HG03135 (cell line): ENCODE results near the gene PEX1.
"Not testable (repeated sequence)": the region's sequence is repeated elsewhere in the genome, so short reads cannot be mapped to it uniquely, and the experiment has no call there.

Experiments used
- ATAC-seq: cut with Tn5 transposase; IDR thresholded peaks from one replicate; pipeline ENCODE4 v1.9.1; 2021; ENCODE audit warnings: mild to moderate bottlenecking, moderate library complexity; ENCODE audit not compliant: unreplicated experiment

PEX1 gene

DNA sequence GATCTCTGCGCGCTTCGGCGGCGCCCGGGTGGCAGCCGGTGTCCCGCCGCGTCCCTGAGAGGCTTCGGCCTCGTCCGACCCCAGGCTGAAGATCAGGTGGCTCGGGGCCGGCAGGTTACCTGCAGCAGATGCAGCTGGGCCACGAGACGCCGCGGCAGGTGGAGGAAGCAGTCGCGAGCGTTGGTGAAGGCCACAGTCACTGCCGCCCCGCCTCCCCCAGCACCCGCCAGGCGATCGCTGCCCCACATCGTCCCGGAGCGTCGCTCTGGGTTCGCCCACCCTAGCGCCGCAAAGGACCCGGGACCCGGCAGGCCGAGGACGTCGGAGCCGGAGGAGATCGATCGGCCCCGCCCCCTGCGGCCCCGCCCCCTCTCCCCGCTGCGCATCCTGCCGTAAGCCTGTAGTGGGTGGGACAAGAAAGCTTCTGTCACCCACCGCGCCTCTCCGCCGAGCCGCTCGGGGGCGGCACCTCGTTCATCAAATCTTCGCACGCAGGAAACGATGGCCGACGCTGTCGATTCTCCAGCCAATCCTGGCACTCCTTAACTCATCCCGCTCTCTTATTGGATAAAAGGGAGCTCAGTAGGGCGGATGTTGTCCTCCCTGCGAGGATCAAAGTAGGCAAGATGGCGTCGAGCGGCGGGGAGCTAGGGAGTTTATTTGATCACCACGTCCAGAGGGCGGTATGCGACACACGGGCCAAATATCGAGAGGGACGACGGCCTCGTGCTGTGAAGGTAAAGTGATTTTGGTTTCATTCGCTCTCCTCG, at the start of gene PEX1, which contains the start of gene RBM48:
Gene PEX1 (minus strand): TSS at position 333 of the 770 bp plus-strand sequence. CDS start 85 bp downstream, at position 248.
Gene RBM48 (plus strand): TSS at position 608 of the 770 bp plus-strand sequence. CDS start 19 bp downstream, at position 627.
- peak; percentile 95 for ATAC-seq

DNA sequence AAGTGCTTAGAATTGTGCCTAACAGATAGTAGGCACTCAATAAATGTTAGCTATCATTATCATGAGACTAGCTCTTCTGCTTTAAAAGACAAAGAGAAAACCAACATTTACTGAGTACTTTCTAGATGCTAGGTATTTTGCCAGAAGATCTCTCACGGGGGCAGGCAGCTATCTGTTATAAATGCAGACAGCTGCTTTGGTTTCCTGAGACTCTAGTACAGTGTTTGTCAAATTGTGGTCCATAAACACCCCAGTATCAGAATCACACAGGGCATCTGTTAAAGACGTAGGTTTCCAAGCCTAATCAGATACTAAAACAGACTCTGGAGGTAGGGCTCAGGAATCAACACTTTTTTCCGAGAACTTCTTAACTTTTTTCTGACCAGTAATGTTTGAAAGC, 48.0 kb upstream of the PEX1 start:
- ATAC-seq: no peak

DNA sequence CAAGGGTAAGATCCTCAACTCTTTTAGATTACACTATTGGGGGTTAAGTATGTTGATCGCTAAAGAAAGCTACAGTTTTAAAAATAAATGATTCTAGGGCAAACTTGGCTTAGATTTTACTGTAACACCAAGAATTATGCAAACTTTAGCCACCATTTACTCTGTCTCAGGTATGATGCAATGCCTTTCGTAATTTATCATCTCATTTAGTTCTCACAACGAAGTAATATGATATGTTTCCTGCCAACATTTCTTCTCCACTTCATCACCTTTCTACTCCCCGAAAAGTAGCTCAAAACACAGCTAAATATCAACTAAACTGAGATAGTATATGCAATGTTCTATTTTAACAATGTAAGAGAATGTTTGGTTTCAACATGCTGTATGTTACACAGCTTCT, 40.8 kb upstream of the PEX1 start:
- no peak for ATAC-seq

DNA sequence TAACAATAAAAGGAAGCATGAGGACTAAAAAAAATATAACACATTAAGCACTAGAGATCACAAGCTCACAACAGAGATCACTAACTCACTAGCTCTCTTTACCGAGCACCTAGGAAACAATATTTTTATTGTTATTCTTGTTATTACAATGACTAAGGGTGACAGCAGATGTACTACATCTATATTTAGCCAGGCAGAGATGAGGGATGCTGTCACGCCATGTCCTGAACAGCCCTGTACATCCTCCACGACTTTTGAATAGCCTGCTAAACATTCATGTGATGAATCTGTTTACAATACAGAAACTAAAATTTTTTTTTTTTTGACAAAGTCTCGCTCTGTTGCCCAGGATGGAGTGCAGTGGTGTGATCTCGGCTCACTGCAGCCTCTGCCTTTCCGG, 39.1 kb upstream of the PEX1 start:
- ATAC-seq: no peak

DNA sequence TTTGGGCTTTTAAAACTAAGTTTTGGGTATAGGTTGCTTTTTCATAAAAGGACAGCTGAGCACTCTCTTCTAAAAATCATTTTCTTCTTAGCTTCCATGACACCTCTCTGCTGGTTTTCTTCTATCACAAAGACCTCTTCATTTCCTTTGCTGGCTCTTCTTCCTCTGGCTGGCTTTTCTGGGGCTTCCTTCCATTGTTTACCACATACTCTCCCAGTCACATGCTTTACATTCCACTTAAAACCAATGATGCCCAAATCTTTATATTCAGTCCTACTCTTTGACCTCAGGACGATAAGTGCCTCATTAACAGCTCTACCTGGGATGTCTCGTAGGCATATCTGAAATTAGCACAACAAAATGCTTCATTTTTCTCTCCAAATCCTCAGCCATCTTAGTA, 35.0 kb upstream of the PEX1 start:
- ATAC-seq: no peak

DNA sequence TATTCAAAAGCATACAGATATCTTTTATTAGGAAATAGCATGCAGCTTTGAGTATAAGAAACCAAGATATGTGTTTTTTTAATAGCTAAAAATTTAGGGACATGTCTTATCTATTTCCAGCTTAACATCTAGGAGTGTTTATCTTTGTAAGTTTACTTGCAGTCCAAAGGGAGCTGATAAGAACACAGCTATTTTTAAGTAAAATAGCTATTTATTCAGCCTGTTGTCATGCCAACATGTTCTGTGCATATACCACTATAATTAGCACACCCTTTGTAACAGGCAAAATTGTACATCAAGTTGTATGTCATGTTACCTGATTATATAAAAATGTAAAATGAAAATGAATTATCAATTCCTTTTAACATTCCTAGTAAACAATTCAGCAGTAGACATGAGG, 32.3 kb upstream of the PEX1 start:
- no peak for ATAC-seq

DNA sequence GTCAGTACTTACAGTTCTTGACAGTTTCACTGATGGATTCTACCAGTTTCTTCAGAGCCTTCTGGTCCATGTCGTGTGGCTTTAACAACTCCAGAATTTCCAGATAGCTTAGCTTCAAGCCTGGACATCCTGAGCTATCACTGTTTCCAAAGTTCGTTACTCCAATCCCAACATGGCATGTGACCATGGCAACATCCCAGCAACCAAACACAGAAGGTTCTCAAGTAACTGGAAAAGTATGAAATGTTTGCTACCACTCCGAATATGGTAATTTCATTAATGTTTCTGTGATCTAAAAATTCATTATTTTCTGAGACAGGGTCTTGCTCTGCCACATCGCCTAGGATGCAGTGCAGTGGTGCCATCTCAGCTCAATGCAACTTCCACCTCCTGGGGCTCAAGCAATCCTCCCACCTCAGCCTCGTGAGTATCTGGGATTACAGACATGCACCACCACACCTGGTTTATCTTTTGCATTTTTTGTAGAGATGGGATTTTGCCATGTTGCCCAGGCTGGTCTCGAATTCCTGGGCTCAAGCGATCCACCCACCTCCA, 29.6 kb upstream of the PEX1 start:
- no peak for ATAC-seq

DNA sequence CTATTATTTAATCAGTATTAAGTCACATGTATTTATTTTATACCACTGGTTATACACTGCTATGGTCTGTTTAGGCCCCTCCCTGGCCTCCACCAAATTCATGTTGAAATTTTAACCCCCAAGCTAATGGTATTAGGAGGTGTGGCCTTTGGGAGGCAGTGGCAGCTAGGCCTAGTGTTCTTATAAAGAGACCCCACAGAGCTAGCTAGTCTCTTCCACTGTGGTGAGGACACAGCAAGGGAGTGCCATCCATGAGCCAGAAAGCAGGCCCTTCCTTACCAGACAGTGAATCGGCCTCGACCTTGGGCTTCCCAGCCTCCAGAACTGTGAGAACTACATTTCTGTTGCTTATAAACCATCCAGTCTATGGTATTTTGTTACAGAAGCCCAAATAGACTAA, 28.9 kb upstream of the PEX1 start:
- no peak for ATAC-seq

DNA sequence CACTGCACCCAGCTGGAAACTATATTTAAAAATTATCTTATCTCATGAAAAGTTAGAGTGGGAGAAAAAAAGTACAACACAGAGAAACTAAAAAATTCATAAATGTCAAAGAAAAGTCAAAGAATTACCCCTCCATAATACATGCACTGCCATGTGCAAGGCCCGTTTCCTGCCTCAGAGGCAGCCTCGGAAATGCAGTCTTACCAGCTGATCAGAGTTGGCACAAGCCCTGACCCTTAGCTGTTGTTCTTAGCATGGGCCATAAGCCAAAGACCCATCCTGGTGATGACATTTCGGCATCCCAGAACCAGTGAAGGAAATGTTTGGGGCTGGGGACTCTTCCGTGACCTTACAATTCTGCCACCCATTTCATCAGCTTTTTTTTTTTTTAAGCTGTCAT, 21.9 kb upstream of the PEX1 start:
- ATAC-seq: no peak

DNA sequence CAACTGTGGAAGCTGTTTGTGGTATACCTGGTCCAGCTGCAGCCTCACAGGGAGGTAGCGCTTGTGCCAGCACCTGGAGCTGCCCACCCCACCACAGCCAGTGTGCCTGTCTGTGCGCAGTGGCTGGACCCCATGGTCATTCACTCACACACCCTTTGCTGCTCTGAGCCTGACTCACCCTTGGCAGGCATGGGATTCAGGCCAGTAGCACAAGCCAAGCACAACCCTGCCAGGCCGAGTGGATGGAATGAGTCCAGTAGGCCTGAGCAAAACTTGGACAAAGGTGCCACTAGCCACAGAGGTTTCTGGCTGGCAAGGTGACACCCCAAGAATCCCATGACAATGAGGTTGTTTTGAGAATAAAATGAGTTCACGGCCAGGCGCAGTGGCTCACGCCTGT, 19.3 kb upstream of the PEX1 start:
- no peak for ATAC-seq

DNA sequence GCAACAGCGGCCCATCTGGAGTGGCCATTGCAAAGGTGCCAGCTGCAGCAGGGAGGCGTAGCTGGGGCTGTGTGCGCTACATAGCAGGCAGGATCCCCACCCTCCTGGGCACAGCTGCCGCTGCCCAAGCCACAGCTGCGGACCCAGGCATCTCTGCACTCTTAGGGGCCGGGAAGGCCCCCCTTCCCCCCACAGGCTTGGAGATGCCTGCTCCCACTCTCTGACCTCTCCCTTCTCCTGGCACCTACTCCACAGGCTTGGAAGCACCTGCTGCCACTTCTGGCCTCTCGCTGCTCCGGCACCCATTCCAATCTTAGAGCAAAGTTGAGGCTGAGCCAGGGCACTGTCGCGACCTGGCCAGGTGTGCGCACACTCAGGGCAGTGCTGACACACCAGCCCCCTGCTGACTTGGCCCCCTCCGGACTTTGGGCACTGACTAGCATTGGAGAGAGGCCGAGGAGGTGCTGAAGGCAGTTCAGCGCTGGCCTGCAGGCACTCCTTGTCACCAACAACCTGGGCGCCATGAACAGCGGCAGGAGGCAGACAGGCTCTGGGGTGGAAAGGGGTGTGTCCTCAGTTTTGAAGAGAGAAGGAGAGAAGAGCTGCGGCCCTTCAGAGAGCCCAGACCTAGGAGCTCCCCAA, 18.7 kb upstream of the PEX1 start:
- ATAC-seq: no peak

GRCh38 chr7:92545116-92545515, 16.8 kb upstream of the PEX1 start:
- not testable (repeated sequence) for ATAC-seq

- not testable (repeated sequence) for ATAC-seq
Measured at GRCh38 chr7:92543542-92543941, 15.2 kb upstream of the PEX1 start.

GRCh38 chr7:92534572-92534971, 6.3 kb upstream of the PEX1 start:
- no peak for ATAC-seq

GRCh38 chr7:92528958-92529264, 591 bp upstream of the PEX1 start:
- peak; percentile 7 for ATAC-seq

GRCh38 chr7:92527300-92528187, 776 bp downstream of the PEX1 start:
- ATAC-seq: peak; percentile 38

GRCh38 chr7:92523110-92523509, 5.2 kb downstream of the PEX1 start:
- no peak for ATAC-seq

DNA sequence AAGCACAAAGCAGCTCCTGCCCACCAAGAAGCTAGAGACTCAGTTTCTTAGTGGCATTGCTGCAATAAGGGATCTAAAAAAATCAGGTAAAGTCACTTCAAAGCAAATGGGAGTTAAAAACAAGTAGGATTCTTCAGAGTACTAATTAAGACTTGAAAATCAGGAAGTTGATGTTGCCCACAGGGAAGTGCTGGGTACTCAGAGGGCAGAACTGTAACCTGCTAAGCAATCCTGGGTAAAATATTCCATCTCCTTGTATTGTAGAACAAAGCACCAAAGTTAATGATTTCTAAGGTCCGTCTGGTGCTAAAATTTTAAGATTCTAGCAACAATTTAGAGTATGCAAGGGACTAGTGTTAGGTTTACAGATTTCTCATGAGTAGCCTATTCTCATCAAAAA, 8.3 kb downstream of the PEX1 start:
- no peak for ATAC-seq

- ATAC-seq: no peak
Measured at GRCh38 chr7:92517631-92518030, 10.7 kb downstream of the PEX1 start.

- no peak for ATAC-seq
Measured at GRCh38 chr7:92513167-92513902, 15.0 kb downstream of the PEX1 start.

- no peak for ATAC-seq
Measured at GRCh38 chr7:92508946-92509345, 19.4 kb downstream of the PEX1 start.
